Neural progenitor cell (in vitro differentiated cells): ENCODE measurements around the gene MMD. TPM values are rescaled to one million over a fixed set of nuclear protein-coding genes. Genes with fewer than 3 reads are reported as not detected.
A peak's percentile ranks its signal among the peaks of the same experiment; 100 is the strongest.

Experiments used
- DNase-seq: peaks from one replicate; pipeline ENCODE4 v3.0.0-alpha.2; 2016; ENCODE audit warnings: low spot score
- H2AFZ ChIP-seq: fragments of 200-600 bp; sonication (generic); replicated peaks from 2 replicates; pipeline ENCODE4 v1.6.1; 2016; ENCODE audit warnings: antibody characterized with exemption
- H3F3A ChIP-seq: fragments of 200-600 bp; sonication (generic); 2 replicates; pipeline ENCODE4 v1.6.1; 2016; ENCODE audit warnings: antibody characterized with exemption, low read depth
- H3K27ac ChIP-seq: fragments of 200-600 bp; sonication (generic); 2 replicates; pipeline ENCODE4 v1.5.1; 2016; ENCODE audit warnings: mild to moderate bottlenecking
- H3K27me3 ChIP-seq: fragments of 200-600 bp; sonication (generic); 2 replicates; pipeline ENCODE4 v1.6.1; 2016; ENCODE audit warnings: mild to moderate bottlenecking, moderate library complexity
- H3K36me3 ChIP-seq: fragments of 200-600 bp; sonication (generic); 2 replicates; pipeline ENCODE4 v1.5.1; 2016
- H3K4me1 ChIP-seq: fragments of 200-600 bp; sonication (generic); 2 replicates; pipeline ENCODE4 v1.6.1; 2016; ENCODE audit warnings: mixed run types
- H3K4me2 ChIP-seq: fragments of 200-600 bp; sonication (generic); 2 replicates; pipeline ENCODE4 v1.6.1; 2016
- H3K4me3 ChIP-seq: fragments of 200-600 bp; sonication (generic); 2 replicates; pipeline ENCODE4 v1.5.1; 2016
- H3K79me2 ChIP-seq: fragments of 200-600 bp; sonication (generic); 2 replicates; pipeline ENCODE4 v1.6.1; 2016; ENCODE audit warnings: low read depth
- H3K9ac ChIP-seq: fragments of 200-600 bp; sonication (generic); 2 replicates; pipeline ENCODE4 v1.6.1; 2016
- H3K9me3 ChIP-seq: fragments of 200-600 bp; sonication (generic); 2 replicates; pipeline ENCODE4 v1.5.1; 2016; ENCODE audit warnings: low read depth
- H4K20me1 ChIP-seq: fragments of 200-600 bp; sonication (generic); 2 replicates; pipeline ENCODE4 v1.6.1; 2016; ENCODE audit warnings: low read depth
- H3K27ac Mint-ChIP-seq: 3 replicates; pipeline ENCODE4 v1.8.0; 2021; ENCODE audit warnings: mixed read lengths
- H3K27me3 Mint-ChIP-seq: 2 replicates; pipeline ENCODE4 v1.8.0; 2022; ENCODE audit warnings: low read depth, mild to moderate bottlenecking, inconsistent platforms, moderate library complexity, mixed read lengths; ENCODE audit not compliant: insufficient read depth
- H3K36me3 Mint-ChIP-seq: 3 replicates; pipeline ENCODE4 v1.8.0; 2021; ENCODE audit warnings: mixed read lengths
- H3K4me1 Mint-ChIP-seq: 3 replicates; pipeline ENCODE4 v1.8.0; 2021; ENCODE audit warnings: mixed read lengths
- H3K4me3 Mint-ChIP-seq: 3 replicates; pipeline ENCODE4 v1.8.0; 2021; ENCODE audit warnings: mild to moderate bottlenecking, moderate library complexity, mixed read lengths
- H3K9me3 Mint-ChIP-seq: 3 replicates; pipeline ENCODE4 v1.8.0; 2020; ENCODE audit warnings: mixed read lengths
- EZH2 ChIP-seq: fragments of 200-600 bp; sonication (generic); IDR thresholded peaks from 2 replicates; pipeline ENCODE4 v1.6.1; 2017; ENCODE audit warnings: antibody characterized with exemption, mild to moderate bottlenecking, moderate library complexity
- EZH2phosphoT487 ChIP-seq: fragments of 200-600 bp; sonication (generic); IDR thresholded peaks from 2 replicates; pipeline ENCODE4 v1.6.1; 2017; ENCODE audit warnings: antibody characterized with exemption
- total RNA-seq: library from RNA; depleted of rRNA; stranded (reverse); fragments of >200 nt; gene quantifications from 2 replicates; pipeline ENCODE4 v1.2.3, GENCODE V29; 2015; ENCODE audit warnings: low replicate concordance
- TF ChIP-seq, protein P1 (sequence below): fragments of 200-600 bp; sonication (generic); IDR thresholded peaks from 2 replicates; pipeline ENCODE4 v1.5.1; 2017; ENCODE audit warnings: antibody characterized with exemption, mild to moderate bottlenecking

Gene MMD
- total RNA-seq, 1 donor from 2014 or later: 122 TPM

DNA sequence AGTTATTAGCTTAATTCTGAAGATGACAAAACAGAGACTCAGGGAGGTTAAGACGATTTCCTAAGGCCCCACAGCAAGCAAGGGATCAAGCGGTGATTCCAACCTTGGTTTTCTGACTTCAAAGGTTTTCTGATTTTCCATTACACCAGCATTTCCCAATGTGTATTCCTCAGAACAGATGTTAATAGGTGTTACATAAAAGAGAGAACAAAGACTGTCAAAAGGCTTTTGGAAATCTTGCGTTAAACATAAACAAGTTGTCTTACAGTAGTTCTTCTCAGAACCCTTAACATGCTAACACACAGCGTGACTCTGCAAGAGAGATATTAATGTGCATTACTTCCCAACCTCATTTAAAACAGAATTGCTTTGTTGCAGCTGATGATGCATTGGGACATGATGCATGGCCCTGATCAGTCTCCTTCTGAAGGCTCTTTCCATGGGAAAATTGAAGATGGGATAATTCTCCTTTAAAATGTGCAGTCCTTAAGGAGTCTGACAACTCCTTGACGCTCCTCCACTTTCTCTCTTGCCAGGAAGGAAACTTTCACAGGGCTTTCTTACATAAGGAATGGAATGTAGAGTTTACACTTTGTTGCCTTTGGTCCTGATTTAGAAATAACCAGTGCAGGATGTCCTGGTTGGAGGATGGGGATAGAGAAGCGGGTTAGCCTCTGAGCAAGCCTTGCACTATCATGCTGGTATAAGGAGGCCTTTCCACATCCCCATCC lies 21.5 kb upstream of the MMD start:
- no peak for DNase-seq
- H3K79me2 ChIP-seq: no peaks in the 10 kb centered on the region
- Mint-ChIP-seq H3K27ac (no peak overlapping the region), H3K36me3 (no peaks in the 10 kb centered on the region), H3K9me3 (no peaks in the 10 kb centered on the region), H3K27me3 (peaks cover 2% of the 10 kb centered on the region), H3K4me1 (peaks cover 17% of the 10 kb centered on the region), H3K4me3 (no peak overlapping the region)
- H4K20me1 ChIP-seq: no peaks in the 10 kb centered on the region
- no peak overlapping the region for H3K4me3 ChIP-seq
- H3K9me3 ChIP-seq: no peaks in the 10 kb centered on the region
- no peaks in the 10 kb centered on the region for H3K36me3 ChIP-seq
- H3K4me1 ChIP-seq: peaks cover 36% of the 10 kb centered on the region
- TF ChIP-seq EZH2 (no peak), EZH2phosphoT487 (no peak)
- TF ChIP-seq, protein P1, sequence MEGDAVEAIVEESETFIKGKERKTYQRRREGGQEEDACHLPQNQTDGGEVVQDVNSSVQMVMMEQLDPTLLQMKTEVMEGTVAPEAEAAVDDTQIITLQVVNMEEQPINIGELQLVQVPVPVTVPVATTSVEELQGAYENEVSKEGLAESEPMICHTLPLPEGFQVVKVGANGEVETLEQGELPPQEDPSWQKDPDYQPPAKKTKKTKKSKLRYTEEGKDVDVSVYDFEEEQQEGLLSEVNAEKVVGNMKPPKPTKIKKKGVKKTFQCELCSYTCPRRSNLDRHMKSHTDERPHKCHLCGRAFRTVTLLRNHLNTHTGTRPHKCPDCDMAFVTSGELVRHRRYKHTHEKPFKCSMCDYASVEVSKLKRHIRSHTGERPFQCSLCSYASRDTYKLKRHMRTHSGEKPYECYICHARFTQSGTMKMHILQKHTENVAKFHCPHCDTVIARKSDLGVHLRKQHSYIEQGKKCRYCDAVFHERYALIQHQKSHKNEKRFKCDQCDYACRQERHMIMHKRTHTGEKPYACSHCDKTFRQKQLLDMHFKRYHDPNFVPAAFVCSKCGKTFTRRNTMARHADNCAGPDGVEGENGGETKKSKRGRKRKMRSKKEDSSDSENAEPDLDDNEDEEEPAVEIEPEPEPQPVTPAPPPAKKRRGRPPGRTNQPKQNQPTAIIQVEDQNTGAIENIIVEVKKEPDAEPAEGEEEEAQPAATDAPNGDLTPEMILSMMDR: no peak
- H3K9ac ChIP-seq: no peak overlapping the region
- no peak overlapping the region for H3K4me2 ChIP-seq
- peaks cover 20% of the 10 kb centered on the region for H3F3A ChIP-seq
- H3K27me3 ChIP-seq: no peaks in the 10 kb centered on the region
- no peak overlapping the region for H2AFZ ChIP-seq
- no peak overlapping the region for H3K27ac ChIP-seq

DNA sequence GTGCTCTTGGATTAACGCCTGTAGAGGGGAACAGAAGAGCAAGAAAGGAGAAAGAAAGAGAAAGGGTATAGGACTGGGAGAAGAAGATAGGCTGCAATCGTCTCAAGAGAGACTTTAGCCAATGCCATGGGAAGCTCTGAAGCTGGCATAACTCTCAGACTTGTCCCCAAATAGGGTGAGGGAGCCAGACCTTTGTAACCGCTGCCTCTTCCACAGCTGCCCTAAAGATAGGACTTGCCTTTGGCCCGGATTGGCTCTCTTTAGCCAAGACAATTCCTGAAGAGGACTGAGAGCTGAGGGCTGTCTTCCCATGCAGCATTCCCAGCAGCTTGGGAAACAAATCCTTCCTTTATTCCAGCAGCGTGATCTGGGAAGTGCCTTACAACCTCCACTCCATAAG lies 20.8 kb upstream of the MMD start:
- Mint-ChIP-seq H3K36me3 (no peaks in the 10 kb centered on the region), H3K4me3 (no peak overlapping the region), H3K27ac (no peak overlapping the region), H3K27me3 (peaks cover 2% of the 10 kb centered on the region), H3K9me3 (no peaks in the 10 kb centered on the region), H3K4me1 (peaks cover 21% of the 10 kb centered on the region)
- H3K9ac ChIP-seq: no peak overlapping the region
- H4K20me1 ChIP-seq: no peaks in the 10 kb centered on the region
- H3K79me2 ChIP-seq: no peaks in the 10 kb centered on the region
- H3K36me3 ChIP-seq: no peaks in the 10 kb centered on the region
- H3K4me2 ChIP-seq: no peak overlapping the region
- H3K4me1 ChIP-seq: peaks cover 39% of the 10 kb centered on the region
- H3K27me3 ChIP-seq: no peaks in the 10 kb centered on the region
- H3K4me3 ChIP-seq: no peak overlapping the region
- no peaks in the 10 kb centered on the region for H3K9me3 ChIP-seq
- no peak for TF ChIP-seq EZH2phosphoT487
- TF ChIP-seq EZH2: no peak
- TF ChIP-seq, protein P1: no peak
- DNase-seq: peak; percentile 16
- no peak overlapping the region for H2AFZ ChIP-seq
- H3F3A ChIP-seq: peaks cover 27% of the 10 kb centered on the region
- H3K27ac ChIP-seq: no peak overlapping the region

DNA sequence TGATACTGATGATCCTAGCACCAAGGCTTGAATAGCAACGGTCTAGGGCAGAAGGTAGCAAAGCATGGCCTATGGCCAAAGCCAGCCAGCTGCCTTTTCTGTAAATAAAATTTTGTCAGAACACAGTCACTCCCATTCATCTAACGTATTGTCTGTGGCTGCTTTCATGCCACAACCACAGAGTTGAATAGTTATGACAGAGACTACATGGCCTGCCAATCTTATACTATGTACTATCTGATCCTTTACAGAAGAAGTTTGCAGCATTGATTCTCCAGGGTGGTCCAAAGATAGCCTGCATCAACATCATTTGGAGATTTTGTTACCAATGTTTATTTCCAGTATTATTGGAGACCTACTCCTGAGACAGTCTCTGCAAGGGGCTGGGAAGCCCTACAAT lies 19.9 kb upstream of the MMD start:
- Mint-ChIP-seq H3K9me3 (no peaks in the 10 kb centered on the region), H3K4me3 (no peak overlapping the region), H3K36me3 (no peaks in the 10 kb centered on the region), H3K27ac (no peak overlapping the region), H3K4me1 (peaks cover 30% of the 10 kb centered on the region), H3K27me3 (peaks cover 2% of the 10 kb centered on the region)
- H3K79me2 ChIP-seq: no peaks in the 10 kb centered on the region
- no peaks in the 10 kb centered on the region for H4K20me1 ChIP-seq
- H3K27me3 ChIP-seq: no peaks in the 10 kb centered on the region
- H2AFZ ChIP-seq: no peak overlapping the region
- H3K9me3 ChIP-seq: no peaks in the 10 kb centered on the region
- H3F3A ChIP-seq: peaks cover 36% of the 10 kb centered on the region
- no peaks in the 10 kb centered on the region for H3K36me3 ChIP-seq
- H3K27ac ChIP-seq: no peak overlapping the region
- H3K4me2 ChIP-seq: no peak overlapping the region
- no peak overlapping the region for H3K4me3 ChIP-seq
- H3K4me1 ChIP-seq: peaks cover 48% of the 10 kb centered on the region
- H3K9ac ChIP-seq: no peak overlapping the region
- TF ChIP-seq EZH2phosphoT487 (no peak), EZH2 (no peak)
- TF ChIP-seq, protein P1: no peak
- no peak for DNase-seq
